ENCODE data around the gene TAF1D.

TAF1D gene

GRCh38 chr11:93719310-93719709, 22.0 kb downstream of the TAF1D start:
- no peak for DNase-seq

GRCh38 chr11:93718057-93718563, 23.2 kb downstream of the TAF1D start:
- DNase-seq, result peak; percentile 93 to 95

- no peak for DNase-seq
These were observed 23.8 kb downstream of the TAF1D start for GRCh38 chr11:93717501-93717900.

GRCh38 chr11:93715797-93716396, 25.4 kb downstream of the TAF1D start:
- peak; percentile 29 to 43 for DNase-seq

GRCh38 chr11:93712678-93713077, 28.6 kb downstream of the TAF1D start:
- no peak for DNase-seq

- DNase-seq, result no peak
These were observed 31.1 kb downstream of the TAF1D start for GRCh38 chr11:93710239-93710638.

GRCh38 chr11:93704237-93704636, 37.1 kb downstream of the TAF1D start:
- peak in 1 of 2 experiments; percentile 10 for DNase-seq

GRCh38 chr11:93700830-93701229, 40.5 kb downstream of the TAF1D start:
- no peak for DNase-seq

GRCh38 chr11:93697611-93698010, 43.7 kb downstream of the TAF1D start:
- DNase-seq, result no peak

- DNase-seq, result no peak
These were observed 46.7 kb downstream of the TAF1D start for GRCh38 chr11:93694557-93694956.

GRCh38 chr11:93694109-93694508, 47.2 kb downstream of the TAF1D start:
- DNase-seq, result no peak

GRCh38 chr11:93689240-93689639, 52.1 kb downstream of the TAF1D start:
- DNase-seq, result peak in 1 of 2 experiments; percentile 5

- DNase-seq, result no peak
These were observed 54.5 kb downstream of the TAF1D start for GRCh38 chr11:93686812-93687211.

GRCh38 chr11:93686226-93686625, 55.1 kb downstream of the TAF1D start:
- no peak for DNase-seq
